LNCaP clone FGC (cell line): Measurements from ENCODE around the gene GID8.

Source experiments
- DNase-seq: peaks from one replicate; pipeline ENCODE4 v3.0.0-alpha.2; 2011; ENCODE audit warnings: low read depth
- H3K4me3 ChIP-seq: 2 replicates; pipeline ENCODE4 v1.5.1; 2011; ENCODE audit warnings: mild to moderate bottlenecking, low read depth, low read length, control low read depth
- TF ChIP-seq, protein P1 (sequence below): IDR thresholded peaks from 2 replicates; pipeline ENCODE4 v1.5.1; 2012; ENCODE audit warnings: mild to moderate bottlenecking; ENCODE audit not compliant: control insufficient read depth, insufficient read depth; ENCODE audit errors: extremely low read depth

The GID8 gene

GRCh38 chr20:62943396-62943795, 5.4 kb downstream of the GID8 start:
- no peak overlapping the region for H3K4me3 ChIP-seq
- no peak for DNase-seq
- TF ChIP-seq, protein P1, sequence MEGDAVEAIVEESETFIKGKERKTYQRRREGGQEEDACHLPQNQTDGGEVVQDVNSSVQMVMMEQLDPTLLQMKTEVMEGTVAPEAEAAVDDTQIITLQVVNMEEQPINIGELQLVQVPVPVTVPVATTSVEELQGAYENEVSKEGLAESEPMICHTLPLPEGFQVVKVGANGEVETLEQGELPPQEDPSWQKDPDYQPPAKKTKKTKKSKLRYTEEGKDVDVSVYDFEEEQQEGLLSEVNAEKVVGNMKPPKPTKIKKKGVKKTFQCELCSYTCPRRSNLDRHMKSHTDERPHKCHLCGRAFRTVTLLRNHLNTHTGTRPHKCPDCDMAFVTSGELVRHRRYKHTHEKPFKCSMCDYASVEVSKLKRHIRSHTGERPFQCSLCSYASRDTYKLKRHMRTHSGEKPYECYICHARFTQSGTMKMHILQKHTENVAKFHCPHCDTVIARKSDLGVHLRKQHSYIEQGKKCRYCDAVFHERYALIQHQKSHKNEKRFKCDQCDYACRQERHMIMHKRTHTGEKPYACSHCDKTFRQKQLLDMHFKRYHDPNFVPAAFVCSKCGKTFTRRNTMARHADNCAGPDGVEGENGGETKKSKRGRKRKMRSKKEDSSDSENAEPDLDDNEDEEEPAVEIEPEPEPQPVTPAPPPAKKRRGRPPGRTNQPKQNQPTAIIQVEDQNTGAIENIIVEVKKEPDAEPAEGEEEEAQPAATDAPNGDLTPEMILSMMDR: no peak

GRCh38 chr20:62944184-62944583, 6.2 kb downstream of the GID8 start:
- TF ChIP-seq, protein P1: no peak
- no peak for DNase-seq
- no peak overlapping the region for H3K4me3 ChIP-seq

DNA sequence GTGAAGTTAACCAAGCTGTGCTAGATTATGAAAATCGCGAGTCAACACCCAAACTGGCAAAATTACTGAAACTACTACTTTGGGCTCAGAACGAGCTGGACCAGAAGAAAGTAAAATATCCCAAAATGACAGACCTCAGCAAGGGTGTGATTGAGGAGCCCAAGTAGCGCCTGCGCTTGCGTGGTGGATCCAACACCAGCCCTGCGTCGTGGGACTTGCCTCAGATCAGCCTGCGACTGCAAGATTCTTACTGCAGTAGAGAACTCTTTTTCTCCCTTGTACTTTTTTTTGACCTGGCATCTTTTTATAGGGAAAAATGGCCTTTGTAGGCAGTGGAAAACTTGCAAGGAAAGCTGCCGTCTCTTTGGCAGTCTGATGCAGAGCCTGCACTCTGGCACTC, 6.8 kb downstream of the GID8 start:
- TF ChIP-seq, protein P1: no peak
- no peak overlapping the region for H3K4me3 ChIP-seq
- no peak for DNase-seq

DNA sequence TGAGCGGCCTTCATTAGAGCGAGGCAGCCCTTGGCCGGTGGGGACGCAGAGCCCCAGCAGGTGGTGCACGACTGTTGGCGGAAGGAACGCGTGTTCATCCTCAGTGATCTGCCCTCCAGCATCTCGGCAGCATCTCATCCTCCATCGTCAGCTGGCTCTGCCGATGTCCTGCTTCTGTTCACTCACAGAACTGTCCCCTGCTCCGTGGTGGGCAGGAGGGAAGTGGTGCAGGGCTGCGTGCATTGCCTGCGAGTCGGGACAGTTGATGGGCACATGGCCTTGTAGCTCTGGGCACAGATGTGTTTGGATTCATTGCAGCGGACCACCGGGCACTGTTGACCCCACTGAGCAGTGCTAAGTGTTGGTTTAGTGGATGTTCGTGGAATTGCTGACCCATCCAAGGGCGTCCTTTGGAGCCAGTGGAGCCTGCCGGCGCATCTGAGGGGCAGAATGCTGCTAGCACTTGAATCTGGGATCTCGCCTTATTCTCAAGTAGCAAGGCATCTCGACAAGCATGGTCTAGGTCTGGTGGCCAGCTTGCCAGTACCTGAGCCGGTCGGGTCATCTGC, 7.9 kb downstream of the GID8 start:
- TF ChIP-seq, protein P1: no peak
- no peak for DNase-seq
- H3K4me3 ChIP-seq: no peak overlapping the region

GRCh38 chr20:62946918-62947317, 9.0 kb downstream of the GID8 start:
- H3K4me3 ChIP-seq: no peak overlapping the region
- no peak for DNase-seq
- TF ChIP-seq, protein P1: no peak

DNA sequence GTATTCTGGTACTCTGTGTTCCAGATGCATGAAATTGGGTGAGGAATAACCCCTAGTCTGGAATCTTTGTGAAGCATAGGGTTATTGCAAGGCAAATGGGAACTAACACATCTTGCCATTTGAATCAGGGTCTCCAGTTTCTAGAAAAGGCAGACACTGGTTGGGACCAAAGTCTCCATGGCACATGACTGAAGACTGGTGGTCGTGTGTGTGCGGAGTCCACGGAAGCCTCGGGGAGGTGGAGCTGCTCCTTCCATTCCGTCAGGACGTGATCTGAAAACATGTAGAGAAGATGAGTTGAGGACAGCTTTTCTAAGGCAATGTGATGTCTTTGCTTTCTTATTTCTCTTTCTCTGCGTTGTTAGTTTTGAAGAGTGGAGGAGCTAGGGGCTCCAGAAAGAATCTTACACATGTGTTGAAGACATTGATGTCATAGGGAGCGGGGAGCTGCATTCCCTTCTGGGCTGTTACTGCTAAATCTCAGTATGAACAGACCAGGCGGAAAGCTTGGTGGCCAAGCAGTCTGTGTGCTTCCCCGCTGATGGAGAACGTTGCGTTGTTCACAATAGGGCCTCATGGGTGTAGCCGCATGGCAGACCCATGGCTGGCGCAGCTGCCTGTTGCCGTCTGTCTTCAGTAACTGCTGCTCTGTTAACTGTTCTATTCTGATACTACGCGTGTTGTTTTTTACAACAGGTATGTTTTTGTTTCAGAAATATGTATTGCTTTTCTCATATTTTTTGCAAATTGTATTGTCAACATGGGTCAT, 9.8 kb downstream of the GID8 start:
- TF ChIP-seq, protein P1: no peak
- H3K4me3 ChIP-seq: no peak overlapping the region
- DNase-seq: no peak
